GM21576 (cell line): ENCODE data around the gene TBL1X.
A peak's percentile ranks its signal among the peaks of the same experiment; 100 is the strongest.

Experiments
- ATAC-seq: cut with Tn5 transposase; IDR thresholded peaks from one replicate; pipeline ENCODE4 v1.9.1; 2021; ENCODE audit warnings: mild to moderate bottlenecking, moderate library complexity; ENCODE audit not compliant: unreplicated experiment

The TBL1X gene

GRCh38 chrX:9658409-9658808, 193.6 kb downstream of the TBL1X start:
- ATAC-seq: no peak

GRCh38 chrX:9659571-9660195, 194.8 kb downstream of the TBL1X start:
- no peak for ATAC-seq

- no peak for ATAC-seq
Measured at GRCh38 chrX:9662148-9662547, 197.3 kb downstream of the TBL1X start.

- no peak for ATAC-seq
Measured at GRCh38 chrX:9663216-9663615, 198.4 kb downstream of the TBL1X start.

- ATAC-seq: no peak
Measured at GRCh38 chrX:9664224-9664623, 199.4 kb downstream of the TBL1X start.

GRCh38 chrX:9665113-9665512, 200.3 kb downstream of the TBL1X start:
- ATAC-seq: no peak

GRCh38 chrX:9668537-9668936, 203.7 kb downstream of the TBL1X start:
- ATAC-seq: no peak

- ATAC-seq: no peak
Measured at GRCh38 chrX:9670136-9670814, 205.4 kb downstream of the TBL1X start.

- ATAC-seq: peak; percentile 57
Measured at GRCh38 chrX:9671998-9672397, 207.1 kb downstream of the TBL1X start.

- ATAC-seq: no peak
Measured at GRCh38 chrX:9676306-9676705, 211.4 kb downstream of the TBL1X start.

- ATAC-seq: no peak
Measured at GRCh38 chrX:9676738-9677097, 211.9 kb downstream of the TBL1X start.

GRCh38 chrX:9677098-9677739, 212.4 kb downstream of the TBL1X start:
- ATAC-seq: peak; percentile 97

- no peak for ATAC-seq
Measured at GRCh38 chrX:9678215-9678965, 213.5 kb downstream of the TBL1X start.

GRCh38 chrX:9681011-9681410, 216.2 kb downstream of the TBL1X start:
- ATAC-seq: no peak

- no peak for ATAC-seq
Measured at GRCh38 chrX:9681422-9681821, 216.6 kb downstream of the TBL1X start.

GRCh38 chrX:9682456-9682855, 217.6 kb downstream of the TBL1X start:
- ATAC-seq: no peak

GRCh38 chrX:9682861-9683260, 218.0 kb downstream of the TBL1X start:
- ATAC-seq: no peak

GRCh38 chrX:9683350-9683749, 218.5 kb downstream of the TBL1X start:
- ATAC-seq: no peak

GRCh38 chrX:9687899-9688298, 223.0 kb downstream of the TBL1X start:
- ATAC-seq: no peak

- no peak for ATAC-seq
Measured at GRCh38 chrX:9688833-9689232, 224.0 kb downstream of the TBL1X start.

- ATAC-seq: no peak
Measured at GRCh38 chrX:9690046-9690445, 225.2 kb downstream of the TBL1X start.
